ENCODE measurements around the gene SCUBE2.
A peak's percentile ranks its signal among the peaks of the same experiment; 100 is the strongest.
"Not testable (repeated sequence)": the region's sequence is repeated elsewhere in the genome, so short reads cannot be mapped to it uniquely, and the experiment has no call there.

The SCUBE2 gene

GRCh38 chr11:9042488-9042887 is 48.9 kb downstream of the SCUBE2 start:
- no peak for DNase-seq (ENCODE audit: low spot score)

- no peak for DNase-seq (ENCODE audit: low spot score)
Observed at GRCh38 chr11:9041747-9042146, 49.7 kb downstream of the SCUBE2 start.

- DNase-seq (ENCODE audit: low spot score), result no peak
Observed at GRCh38 chr11:9040410-9040809, 51.0 kb downstream of the SCUBE2 start.

GRCh38 chr11:9039863-9040262 is 51.5 kb downstream of the SCUBE2 start:
- DNase-seq (ENCODE audit: low spot score), result no peak

- DNase-seq (ENCODE audit: low spot score), result no peak
Observed at GRCh38 chr11:9039198-9039597, 52.2 kb downstream of the SCUBE2 start.

GRCh38 chr11:9038541-9038940 is 52.9 kb downstream of the SCUBE2 start:
- DNase-seq (ENCODE audit: low spot score), result no peak

GRCh38 chr11:9037963-9038362 is 53.4 kb downstream of the SCUBE2 start:
- DNase-seq (ENCODE audit: low spot score), result no peak

- DNase-seq (ENCODE audit: low spot score), result no peak
Observed at GRCh38 chr11:9037046-9037780, 54.2 kb downstream of the SCUBE2 start.

GRCh38 chr11:9030601-9031000 is 60.8 kb downstream of the SCUBE2 start:
- DNase-seq (ENCODE audit: low spot score), result no peak

- DNase-seq (ENCODE audit: low spot score), result no peak
Observed at GRCh38 chr11:9029422-9029821, 62.0 kb downstream of the SCUBE2 start.

- DNase-seq (ENCODE audit: low spot score), result no peak
Observed at GRCh38 chr11:9028581-9028980, 62.8 kb downstream of the SCUBE2 start.

GRCh38 chr11:9025101-9025850 is 66.1 kb downstream of the SCUBE2 start:
- no peak for DNase-seq (ENCODE audit: low spot score)

- DNase-seq (ENCODE audit: low spot score), result no peak
Observed at GRCh38 chr11:9022961-9023680, 68.3 kb downstream of the SCUBE2 start.

GRCh38 chr11:9020916-9021315 is 70.5 kb downstream of the SCUBE2 start:
- no peak for DNase-seq (ENCODE audit: low spot score)

GRCh38 chr11:9019861-9020260 is 71.5 kb downstream of the SCUBE2 start:
- no peak for DNase-seq (ENCODE audit: low spot score)

GRCh38 chr11:9017773-9018172 is 73.6 kb downstream of the SCUBE2 start:
- no peak for DNase-seq (ENCODE audit: low spot score)

- DNase-seq (ENCODE audit: low spot score), result no peak
Observed at GRCh38 chr11:9016916-9017642, 74.3 kb downstream of the SCUBE2 start.

GRCh38 chr11:9015677-9016076 is 75.7 kb downstream of the SCUBE2 start:
- peak; percentile 81 for DNase-seq (ENCODE audit: low spot score)

- no peak for DNase-seq (ENCODE audit: low spot score)
Observed at GRCh38 chr11:9014826-9015225, 76.6 kb downstream of the SCUBE2 start.

- DNase-seq (ENCODE audit: low spot score), result no peak
Observed at GRCh38 chr11:9013373-9013772, 78.0 kb downstream of the SCUBE2 start.

- not testable (repeated sequence) for DNase-seq (ENCODE audit: low spot score)
Observed at GRCh38 chr11:9009538-9009937, 81.9 kb downstream of the SCUBE2 start.

GRCh38 chr11:9008661-9009060 is 82.7 kb downstream of the SCUBE2 start:
- DNase-seq (ENCODE audit: low spot score), result no peak

Measured in D341Med (cell line).